Neural cell (in vitro differentiated cells): ENCODE results near the gene PGAP2.

Experiments used
- EP300 ChIP-seq: fragments of 450-650 bp; conservative IDR thresholded peaks from 2 replicates; pipeline ENCODE4 v1.6.1; 2014; ENCODE audit warnings: antibody characterized with exemption, mild to moderate bottlenecking, moderate library complexity; ENCODE audit not compliant: poor library complexity, severe bottlenecking
- EZH2 ChIP-seq: fragments of 200-600, 300-800 bp; shearing (Covaris generic), sonication (generic); IDR thresholded peaks from 2 replicates; pipeline ENCODE4 v1.6.1; 2014; ENCODE audit warnings: antibody characterized with exemption, low read length, borderline replicate concordance, mild to moderate bottlenecking; ENCODE audit not compliant: insufficient read depth, poor library complexity, severe bottlenecking
- MXI1 ChIP-seq: fragments of 450-650 bp; conservative IDR thresholded peaks from 2 replicates; pipeline ENCODE4 v1.6.1; 2014; ENCODE audit warnings: antibody characterized with exemption, mild to moderate bottlenecking; ENCODE audit not compliant: poor library complexity, severe bottlenecking
- POLR2AphosphoS5 ChIP-seq: IDR thresholded peaks from 2 replicates; pipeline ENCODE4 v1.6.1; 2012
- RAD21 ChIP-seq: fragments of 450-650 bp; conservative IDR thresholded peaks from 2 replicates; pipeline ENCODE4 v1.6.1; 2014; ENCODE audit warnings: antibody characterized with exemption, mild to moderate bottlenecking, moderate library complexity
- TAF1 ChIP-seq: IDR thresholded peaks from 2 replicates; pipeline ENCODE4 v1.6.1; 2012; ENCODE audit warnings: low read depth
- TF ChIP-seq, protein P1 (sequence below): fragments of 450-650 bp; IDR thresholded peaks from 2 replicates; pipeline ENCODE4 v1.5.1; 2014; ENCODE audit warnings: antibody characterized with exemption, mild to moderate bottlenecking, moderate library complexity; ENCODE audit not compliant: poor library complexity, severe bottlenecking
- TF ChIP-seq, protein P2 (sequence below): IDR thresholded peaks from 2 replicates; pipeline ENCODE4 v1.6.1; 2012; ENCODE audit warnings: borderline replicate concordance

DNA sequence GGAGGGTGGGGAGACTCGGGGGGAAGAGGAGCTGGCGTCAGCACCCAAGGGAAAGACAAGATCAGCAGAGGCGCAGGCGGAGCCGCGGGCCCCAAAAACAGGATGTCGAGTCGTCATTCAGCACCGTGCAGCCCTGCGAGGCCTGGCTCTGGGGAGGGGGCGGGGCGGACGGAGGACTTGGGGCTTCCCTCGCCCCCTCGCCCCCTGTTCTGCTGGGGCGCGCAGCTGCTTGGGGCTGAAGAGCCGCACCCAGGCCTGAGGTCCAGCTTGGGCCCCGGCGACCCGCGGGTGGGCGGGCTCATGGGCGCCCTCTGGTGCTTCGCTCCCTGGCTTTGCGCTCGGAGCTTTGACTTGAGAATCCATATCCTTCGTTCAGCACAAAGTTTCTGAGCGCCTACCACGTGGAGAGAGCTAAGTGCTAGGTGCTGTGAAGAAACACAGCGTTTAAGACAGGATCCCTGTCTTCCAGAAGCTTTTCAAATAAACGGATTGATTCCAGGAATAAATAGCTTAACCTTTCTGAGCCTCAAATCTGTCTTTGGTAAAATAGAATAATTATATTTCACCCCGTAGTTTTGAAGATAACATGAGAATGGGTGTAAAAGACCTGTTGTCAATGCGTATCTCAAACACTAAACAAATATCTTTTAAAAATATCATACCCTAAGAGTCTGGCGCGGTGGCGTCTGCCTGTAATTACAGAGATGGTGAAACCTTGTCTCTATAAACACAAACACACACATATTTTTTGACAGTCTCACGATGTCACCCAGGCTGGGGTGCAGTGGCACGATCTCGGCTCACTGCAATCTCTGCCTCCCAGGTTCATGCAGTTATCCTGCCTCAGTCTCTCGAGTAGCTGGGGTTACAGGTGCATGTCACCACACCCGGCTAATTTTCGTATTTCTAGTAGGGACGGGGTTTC lies 33.3 kb downstream of the PGAP2 start:
- TF ChIP-seq TAF1 (no peak), EZH2 (no peak), POLR2AphosphoS5 (no peak), EP300 (no peak), RAD21 (peak; percentile 39), MXI1 (peak; percentile 60)
- TF ChIP-seq, protein P1, sequence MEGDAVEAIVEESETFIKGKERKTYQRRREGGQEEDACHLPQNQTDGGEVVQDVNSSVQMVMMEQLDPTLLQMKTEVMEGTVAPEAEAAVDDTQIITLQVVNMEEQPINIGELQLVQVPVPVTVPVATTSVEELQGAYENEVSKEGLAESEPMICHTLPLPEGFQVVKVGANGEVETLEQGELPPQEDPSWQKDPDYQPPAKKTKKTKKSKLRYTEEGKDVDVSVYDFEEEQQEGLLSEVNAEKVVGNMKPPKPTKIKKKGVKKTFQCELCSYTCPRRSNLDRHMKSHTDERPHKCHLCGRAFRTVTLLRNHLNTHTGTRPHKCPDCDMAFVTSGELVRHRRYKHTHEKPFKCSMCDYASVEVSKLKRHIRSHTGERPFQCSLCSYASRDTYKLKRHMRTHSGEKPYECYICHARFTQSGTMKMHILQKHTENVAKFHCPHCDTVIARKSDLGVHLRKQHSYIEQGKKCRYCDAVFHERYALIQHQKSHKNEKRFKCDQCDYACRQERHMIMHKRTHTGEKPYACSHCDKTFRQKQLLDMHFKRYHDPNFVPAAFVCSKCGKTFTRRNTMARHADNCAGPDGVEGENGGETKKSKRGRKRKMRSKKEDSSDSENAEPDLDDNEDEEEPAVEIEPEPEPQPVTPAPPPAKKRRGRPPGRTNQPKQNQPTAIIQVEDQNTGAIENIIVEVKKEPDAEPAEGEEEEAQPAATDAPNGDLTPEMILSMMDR: peak; percentile 68
- TF ChIP-seq, protein P2, sequence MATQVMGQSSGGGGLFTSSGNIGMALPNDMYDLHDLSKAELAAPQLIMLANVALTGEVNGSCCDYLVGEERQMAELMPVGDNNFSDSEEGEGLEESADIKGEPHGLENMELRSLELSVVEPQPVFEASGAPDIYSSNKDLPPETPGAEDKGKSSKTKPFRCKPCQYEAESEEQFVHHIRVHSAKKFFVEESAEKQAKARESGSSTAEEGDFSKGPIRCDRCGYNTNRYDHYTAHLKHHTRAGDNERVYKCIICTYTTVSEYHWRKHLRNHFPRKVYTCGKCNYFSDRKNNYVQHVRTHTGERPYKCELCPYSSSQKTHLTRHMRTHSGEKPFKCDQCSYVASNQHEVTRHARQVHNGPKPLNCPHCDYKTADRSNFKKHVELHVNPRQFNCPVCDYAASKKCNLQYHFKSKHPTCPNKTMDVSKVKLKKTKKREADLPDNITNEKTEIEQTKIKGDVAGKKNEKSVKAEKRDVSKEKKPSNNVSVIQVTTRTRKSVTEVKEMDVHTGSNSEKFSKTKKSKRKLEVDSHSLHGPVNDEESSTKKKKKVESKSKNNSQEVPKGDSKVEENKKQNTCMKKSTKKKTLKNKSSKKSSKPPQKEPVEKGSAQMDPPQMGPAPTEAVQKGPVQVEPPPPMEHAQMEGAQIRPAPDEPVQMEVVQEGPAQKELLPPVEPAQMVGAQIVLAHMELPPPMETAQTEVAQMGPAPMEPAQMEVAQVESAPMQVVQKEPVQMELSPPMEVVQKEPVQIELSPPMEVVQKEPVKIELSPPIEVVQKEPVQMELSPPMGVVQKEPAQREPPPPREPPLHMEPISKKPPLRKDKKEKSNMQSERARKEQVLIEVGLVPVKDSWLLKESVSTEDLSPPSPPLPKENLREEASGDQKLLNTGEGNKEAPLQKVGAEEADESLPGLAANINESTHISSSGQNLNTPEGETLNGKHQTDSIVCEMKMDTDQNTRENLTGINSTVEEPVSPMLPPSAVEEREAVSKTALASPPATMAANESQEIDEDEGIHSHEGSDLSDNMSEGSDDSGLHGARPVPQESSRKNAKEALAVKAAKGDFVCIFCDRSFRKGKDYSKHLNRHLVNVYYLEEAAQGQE: no peak
